Measurements from ENCODE around the gene AP5B1.
"Not testable (repeated sequence)": the region's sequence is repeated elsewhere in the genome, so short reads cannot be mapped to it uniquely, and the experiment has no call there.

AP5B1 gene

DNA sequence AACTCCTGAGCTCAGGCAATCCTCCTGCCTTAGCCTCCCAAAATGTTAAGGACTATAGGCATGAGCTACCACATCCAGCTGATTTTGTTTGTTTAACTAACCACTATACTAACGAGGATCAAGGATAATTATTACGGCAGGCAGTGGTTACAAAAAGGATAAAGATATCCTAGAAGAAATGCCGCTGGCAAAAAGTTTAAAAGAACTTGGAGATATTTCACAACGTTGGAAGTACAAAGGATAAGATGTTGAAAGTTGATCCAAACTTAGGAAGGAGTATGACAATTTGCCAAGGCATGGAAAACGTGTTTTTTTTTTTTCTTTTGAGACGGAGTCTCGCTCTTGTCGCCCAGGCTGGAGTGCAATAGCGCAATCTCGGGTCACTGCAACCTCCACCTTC lies 13.4 kb downstream of the AP5B1 start:
- DNase-seq (ENCODE audit: low spot score) = no peak

DNA sequence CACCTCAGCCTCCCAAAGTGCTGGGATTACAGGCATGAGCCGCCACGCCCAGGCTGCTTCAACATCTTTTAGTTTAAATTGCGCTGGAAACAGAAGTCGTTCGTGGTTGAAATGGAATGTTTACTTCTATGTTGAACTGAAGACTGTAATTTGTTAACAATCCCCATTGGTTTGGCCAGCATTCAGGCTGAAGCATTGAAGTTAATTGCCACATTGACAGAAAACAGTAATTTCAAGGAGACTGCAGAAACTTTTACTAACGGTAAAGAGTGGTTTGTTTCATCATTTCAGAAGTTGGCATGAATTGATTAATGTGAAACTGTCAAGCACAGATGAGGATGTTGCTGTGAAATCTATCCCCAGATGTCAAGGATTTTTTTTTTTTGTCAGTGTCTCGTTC lies 14.2 kb downstream of the AP5B1 start:
- no peak for DNase-seq (ENCODE audit: low spot score)

DNA sequence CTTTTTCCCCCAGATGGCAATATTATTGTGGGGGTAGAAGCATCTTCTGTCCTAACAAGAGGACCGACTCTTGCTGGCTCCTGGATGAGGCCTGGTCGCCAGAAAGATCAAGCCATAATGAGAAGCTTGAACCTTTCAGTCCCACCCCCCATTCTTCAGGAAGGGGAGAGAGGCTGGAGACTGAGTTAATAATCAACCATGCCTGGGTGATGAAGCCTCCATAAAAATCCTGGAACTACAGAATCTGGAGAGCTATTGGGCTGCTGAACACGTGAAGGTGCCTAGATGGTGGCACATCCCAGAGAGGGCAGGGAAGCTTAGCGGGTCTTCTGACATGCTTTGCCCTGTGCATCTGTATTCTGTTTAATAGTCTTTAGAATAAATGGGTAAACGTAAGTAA lies 16.3 kb downstream of the AP5B1 start:
- DNase-seq (ENCODE audit: low spot score) = no peak

DNA sequence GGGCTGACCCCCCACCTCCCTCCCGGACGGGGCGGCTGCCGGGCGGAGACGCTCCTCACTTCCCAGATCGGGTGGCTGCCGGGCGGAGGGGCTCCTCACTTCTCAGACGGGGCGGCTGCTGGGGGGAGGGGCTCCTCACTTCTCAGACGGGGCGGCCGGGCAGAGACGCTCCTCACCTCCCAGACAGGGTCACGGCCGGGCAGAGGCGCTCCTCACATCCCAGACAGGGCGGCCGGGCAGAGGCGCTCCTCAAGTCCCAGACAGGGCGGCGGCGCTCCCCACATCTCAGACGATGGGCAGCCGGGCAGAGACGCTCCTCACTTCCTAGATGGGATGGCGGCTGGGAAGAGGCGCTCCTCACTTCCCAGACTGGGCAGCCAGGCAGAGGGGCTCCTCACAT lies 18.0 kb downstream of the AP5B1 start:
- DNase-seq (ENCODE audit: low spot score) = not testable (repeated sequence)

DNA sequence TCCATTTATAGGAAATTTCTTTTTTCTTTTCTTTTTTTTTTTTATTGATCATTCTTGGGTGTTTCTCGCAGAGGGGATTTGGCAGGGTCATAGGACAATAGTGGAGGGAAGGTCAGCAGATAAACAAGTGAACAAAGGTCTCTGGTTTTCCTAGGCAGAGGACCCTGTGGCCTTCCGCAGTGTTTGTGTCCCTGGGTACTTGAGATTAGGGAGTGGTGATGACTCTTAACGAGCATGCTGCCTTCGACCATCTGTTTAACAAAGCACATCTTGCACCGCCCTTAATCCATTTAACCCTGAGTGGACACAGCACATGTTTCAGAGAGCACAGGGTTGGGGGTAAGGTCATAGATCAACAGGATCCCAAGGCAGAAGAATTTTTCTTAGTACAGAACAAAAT lies 18.6 kb downstream of the AP5B1 start:
- DNase-seq (ENCODE audit: low spot score) = not testable (repeated sequence)

DNA sequence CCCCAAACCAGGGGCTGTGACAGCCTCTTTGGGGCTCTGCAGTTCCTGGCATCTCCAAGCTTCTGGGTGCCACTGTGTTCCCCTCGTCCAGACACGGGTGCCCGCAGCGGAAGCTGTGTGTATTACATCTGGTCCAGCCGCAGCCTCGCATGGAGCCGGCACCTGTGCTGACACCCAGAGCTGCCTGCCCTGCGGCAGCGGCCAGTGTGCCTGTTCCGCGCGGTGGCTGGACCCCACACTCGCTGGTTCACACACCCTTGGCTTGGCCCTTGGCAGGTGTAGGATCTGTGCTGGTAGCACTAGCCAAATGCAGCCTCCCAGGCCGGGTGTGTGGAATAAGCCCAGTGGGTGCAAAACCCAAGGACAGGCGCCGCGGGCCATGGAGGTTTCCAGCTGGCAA lies 35.7 kb downstream of the AP5B1 start:
- DNase-seq (ENCODE audit: low spot score) = no peak

DNA sequence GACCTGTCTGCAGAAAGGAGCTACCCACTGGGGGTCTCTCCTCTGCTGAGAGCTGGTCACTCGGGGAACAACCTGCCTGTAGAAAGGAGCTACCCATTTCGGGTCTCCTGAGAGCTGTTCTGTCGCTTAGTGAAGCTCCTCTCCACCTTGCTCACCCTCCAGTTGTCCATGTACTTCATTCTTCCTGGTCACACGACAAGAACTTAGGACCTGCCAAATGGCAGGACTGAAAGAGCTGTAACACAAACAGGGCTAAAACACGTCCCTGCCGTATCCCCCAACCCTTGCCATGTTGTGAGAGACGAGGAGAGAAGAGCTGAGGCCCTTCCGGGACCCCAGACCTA lies 36.1 kb downstream of the AP5B1 start:
- DNase-seq (ENCODE audit: low spot score) = no peak

DNA sequence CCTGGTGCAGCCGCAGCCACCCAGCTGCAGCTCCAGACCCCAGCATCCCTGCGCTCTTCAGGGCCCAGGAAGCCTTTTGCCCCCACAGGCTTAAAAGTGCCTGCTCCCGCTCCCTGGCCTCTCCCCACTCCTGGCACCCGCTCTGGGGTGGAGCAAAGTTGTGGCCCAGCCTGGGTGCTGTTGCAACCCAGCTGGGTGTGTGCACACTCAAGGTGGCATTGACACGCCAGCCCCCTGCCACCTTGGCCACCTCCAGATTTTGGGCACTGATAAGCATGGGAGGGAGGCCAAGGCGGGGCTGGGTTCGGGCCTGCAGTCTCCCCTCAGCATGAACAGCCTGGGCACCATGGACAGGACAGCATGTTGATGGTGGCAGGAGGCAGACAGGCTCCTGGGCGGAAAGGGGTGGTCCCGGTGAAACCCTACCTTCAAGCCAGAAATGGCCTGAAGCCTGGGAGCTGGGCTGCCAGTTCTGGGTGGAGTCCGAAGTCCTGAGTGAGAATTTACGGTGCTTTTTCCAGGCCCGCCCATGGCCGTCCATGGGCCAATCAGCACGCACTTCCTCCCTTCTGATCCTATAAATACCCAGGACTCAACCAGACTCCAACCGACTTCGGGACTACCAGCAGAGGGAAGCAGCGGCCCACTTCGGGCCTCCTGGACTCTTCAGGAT lies 36.6 kb downstream of the AP5B1 start:
- no peak for DNase-seq (ENCODE audit: low spot score)

DNA sequence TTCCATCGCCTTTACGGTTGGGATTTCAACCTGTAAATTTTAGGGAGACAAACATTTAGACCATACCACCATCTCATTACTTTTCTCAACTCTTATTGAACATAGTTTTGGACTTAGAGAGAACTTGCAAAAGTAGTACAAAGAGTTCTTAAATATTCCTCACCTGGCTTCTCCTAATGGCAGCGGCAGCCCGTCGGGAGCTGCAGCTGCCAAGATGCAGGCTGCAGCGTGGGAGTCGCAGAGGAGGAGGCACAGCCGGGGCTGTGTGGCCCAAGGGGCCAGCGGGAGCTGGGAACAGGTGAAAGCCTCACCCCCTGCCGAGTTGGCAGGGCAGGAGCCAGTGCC lies 37.1 kb downstream of the AP5B1 start:
- DNase-seq (ENCODE audit: low spot score) = no peak

DNA sequence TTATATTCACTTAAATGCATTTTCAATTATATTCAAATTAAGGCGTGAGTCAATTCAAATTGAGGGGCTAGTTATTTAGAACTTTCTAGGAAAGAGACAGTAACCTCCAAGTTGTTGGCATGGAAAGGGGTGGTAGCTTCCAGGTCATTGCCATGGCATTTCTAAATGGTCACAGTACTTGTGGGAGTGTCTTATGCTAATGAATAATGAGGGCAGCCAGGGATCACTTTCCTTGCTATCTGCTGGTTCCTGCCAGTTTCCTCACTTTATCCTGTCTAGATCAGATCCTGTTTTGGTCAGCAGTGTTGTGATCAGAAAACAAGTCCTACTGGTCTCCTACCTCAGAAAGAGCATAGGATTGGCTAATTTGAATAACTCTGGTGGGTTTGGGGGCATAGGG lies 38.4 kb downstream of the AP5B1 start:
- no peak for DNase-seq (ENCODE audit: low spot score)

DNA sequence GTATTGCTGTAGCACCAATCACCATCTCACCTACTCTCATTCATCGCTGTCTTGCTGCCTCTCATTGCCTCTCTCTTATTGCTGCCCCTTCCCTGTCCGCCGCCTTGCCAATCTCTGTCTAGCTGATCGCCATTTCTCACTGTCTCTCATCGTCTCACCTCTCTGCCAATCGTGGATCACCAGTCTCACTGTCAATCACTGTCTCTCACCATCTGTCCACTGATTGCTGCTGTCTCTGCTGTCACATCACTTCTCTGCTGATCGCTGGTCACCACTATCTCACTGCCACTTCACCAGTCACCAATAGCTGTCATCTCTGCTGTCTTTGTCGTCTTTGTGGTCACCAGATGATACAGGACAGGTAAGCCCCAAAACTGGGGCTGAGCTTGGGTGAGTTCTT lies 39.6 kb downstream of the AP5B1 start:
- DNase-seq (ENCODE audit: low spot score) = no peak

DNA sequence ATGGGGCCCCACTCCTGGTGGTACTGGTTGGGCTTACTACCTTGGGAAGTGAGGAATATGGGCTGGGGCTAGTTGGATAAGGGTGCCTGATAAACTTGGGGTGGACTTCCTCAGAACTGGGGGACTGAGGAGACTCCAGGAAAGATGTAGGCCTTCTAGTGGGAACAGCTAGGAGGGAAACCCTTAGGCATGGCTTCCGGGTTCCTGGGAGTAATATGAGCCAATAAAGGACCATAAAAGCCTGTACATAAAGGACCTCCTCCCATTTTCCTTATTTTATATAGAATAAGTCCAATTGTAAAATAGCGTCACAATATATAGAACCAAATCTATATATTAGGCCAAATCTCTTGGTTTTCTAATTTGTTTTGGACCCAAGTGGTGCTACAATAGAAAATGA lies 41.8 kb downstream of the AP5B1 start:
- no peak for DNase-seq (ENCODE audit: low spot score)

DNA sequence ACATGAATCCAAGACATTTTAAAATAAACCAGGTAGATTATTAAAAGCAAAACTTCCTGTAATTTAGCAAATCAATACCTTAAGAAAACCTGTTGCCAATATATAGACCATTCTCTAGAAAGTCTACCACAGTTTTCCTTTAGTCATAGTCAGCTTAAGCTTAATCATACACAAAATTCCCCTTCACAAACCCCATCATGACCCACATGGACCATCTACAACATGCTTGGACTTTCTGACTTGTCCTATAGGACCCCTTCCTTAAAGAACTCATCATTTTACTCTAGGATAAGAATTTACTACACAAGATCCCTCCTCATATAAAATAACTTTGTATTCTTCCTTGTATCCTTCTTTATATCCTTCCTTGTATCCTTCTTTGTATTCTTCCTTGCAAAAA lies 44.0 kb downstream of the AP5B1 start:
- DNase-seq (ENCODE audit: low spot score) = no peak

DNA sequence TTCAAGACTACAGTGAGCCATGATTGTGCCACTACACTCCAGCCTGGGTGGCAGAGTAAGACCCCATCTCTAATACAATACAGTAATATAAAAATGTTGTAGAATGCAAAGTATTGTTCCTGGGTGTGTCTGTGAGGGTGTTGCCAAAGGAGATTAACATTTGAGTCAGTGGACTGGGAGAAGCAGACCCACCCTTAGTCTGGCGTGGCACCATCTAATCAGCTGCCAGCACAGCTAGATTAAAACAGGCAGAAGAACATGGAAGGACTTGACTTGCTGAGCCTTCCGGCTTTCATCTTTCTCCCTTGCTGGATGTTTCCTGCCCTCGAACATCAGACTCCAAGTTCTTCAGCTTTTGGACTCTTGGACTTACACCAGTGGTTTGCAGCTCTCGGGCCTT lies 45.7 kb downstream of the AP5B1 start:
- DNase-seq (ENCODE audit: low spot score) = not testable (repeated sequence)

DNA sequence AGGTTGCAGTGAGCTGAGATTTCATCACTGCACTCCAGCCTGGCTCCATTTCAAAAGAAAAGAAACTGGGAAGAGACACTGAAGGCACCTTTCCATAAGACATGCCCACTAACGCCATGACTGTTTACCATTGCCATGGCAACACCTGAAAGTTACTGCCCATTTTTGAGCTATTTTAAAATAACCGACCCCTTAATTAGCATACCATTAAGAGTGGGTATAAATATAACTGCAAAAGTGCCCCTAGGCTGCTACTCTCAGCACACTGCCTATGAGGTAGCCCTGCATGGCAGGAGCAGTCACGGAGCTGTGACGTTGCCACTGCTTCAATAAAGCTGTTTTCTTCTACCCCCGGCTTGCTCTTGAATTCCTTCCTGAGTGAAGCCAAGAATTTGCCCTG lies 50.3 kb downstream of the AP5B1 start:
- DNase-seq (ENCODE audit: low spot score) = no peak

DNA sequence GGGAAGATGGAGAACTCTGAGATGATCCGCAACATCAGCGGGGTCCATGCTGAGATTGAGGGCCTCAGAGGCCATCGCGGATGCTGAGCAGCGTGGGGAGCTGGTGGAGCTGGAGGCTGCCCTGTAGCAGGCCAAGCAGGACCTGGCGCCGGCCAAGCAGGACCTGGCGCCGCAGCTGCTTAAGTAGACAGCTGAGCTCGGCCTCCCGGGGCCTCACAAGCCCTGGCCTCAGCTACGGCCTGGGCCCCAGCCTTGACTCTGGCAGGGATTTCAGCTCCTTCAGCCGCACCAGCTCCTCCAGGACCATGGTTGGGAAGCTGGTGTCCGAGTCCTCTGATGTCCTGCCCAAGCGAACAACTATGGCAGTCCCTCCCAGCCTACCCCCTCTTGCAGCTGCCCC lies 52.9 kb downstream of the AP5B1 start:
- no peak for DNase-seq (ENCODE audit: low spot score)

DNA sequence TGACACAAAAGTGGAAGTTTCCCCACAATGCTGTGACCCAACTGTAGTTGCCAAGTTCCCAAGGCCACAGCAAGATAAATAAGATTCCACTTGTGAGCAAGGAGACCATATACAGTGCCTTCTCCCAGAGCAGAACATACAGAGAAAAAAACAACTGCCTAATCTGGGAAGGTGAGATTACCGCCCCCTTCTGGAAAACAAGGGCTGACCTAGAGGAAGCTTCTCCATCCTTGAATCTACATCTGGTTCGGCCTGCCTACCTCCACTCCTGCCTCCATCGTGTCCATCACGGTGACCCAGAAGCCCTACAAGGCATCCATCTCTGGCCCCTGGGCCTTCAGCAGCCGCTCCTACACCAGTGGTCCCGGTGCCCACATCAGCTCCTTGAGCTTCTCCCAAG lies 54.1 kb downstream of the AP5B1 start:
- DNase-seq (ENCODE audit: low spot score) = no peak
